ENCODE measurements around the gene ASNSD1.

DNA sequence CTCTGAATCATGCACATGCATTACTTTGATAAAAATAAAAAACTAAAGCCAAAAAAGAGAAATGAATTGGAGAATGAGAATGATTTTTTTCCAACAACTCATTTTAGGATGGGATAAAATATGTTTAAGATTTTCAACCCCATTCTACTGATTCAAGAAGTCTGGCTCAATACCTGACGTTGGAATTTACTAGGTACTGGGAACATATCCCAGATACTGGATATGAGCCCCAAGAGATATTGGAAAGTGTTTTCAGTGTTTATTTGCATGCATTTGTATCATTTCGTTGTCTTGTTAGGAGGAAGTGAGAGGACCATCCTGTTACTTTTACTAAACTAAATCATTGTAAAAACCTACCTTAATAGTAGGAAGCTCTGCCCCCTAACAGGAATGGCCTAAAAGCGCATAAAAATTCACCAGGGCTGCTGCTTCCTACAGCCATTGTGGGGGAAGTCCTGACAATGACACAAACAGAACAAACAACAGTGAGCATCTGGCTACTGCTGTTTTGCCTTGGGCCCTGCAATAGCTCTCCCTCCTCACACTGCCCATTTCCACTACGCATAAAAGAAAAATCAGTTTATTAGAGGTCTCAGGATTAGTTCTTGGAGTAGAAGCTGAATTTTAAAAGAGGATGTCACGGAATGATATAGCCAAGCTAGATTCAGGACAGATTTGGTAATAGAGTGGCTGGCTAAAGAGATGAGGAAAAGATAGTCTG, 48.4 kb downstream of the ASNSD1 start:
- TF ChIP-seq CTCF (conservative IDR thresholded peaks at IDR 0.05; ENCODE audit: low read length) (no peak), EZH2phosphoT487 (IDR thresholded peaks at IDR 0.05; ENCODE audit: borderline replicate concordance) (no peak)

Measured in Loucy (cell line).